Endothelial cell of umbilical vein (primary cell): Measurements from ENCODE around the gene AJM1. TPM values are rescaled to one million over a fixed set of nuclear protein-coding genes. Genes with fewer than 3 reads are reported as not detected.

Experiments
- BruUV-seq: library from RNA; stranded (reverse); fragments of 400-500 nt; replicated peaks from 2 replicates; lab custom pipeline; 2021; lab: Mats Ljungman, UMichigan
- CTCF ChIA-PET: fragments of 300-600, 350-600 bp; sonication (Branson Sonifier 250); formaldehyde crosslinking; loops from one replicate; lab custom pipeline; 2021; ENCODE audit warnings: antibody characterized with exemption, inconsistent platforms; lab: Charles Lee
- POLR2A ChIA-PET: fragments of 300-600, 350-600 bp; sonication (Branson Sonifier 250); formaldehyde crosslinking; loops from one replicate; lab custom pipeline; 2021; ENCODE audit warnings: antibody characterized with exemption, inconsistent platforms; lab: Charles Lee
- DNase-seq: peaks from one replicate; pipeline ENCODE4 v3.0.0-alpha.2; 2011; ENCODE audit warnings: low read depth, low spot score
- FAIRE-seq: peaks from 2 replicates; lab custom pipeline; 2011; peaks lifted over from hg19 to GRCh38; lab: Jason Lieb, UNC
- H2AFZ ChIP-seq: 2 replicates; pipeline ENCODE4 v1.6.0; 2012; ENCODE audit warnings: low read depth, low read length, control low read depth, inconsistent platforms
- H3K27ac ChIP-seq: 2 replicates; pipeline ENCODE4 v1.5.1; 2011; ENCODE audit warnings: low read depth, mild to moderate bottlenecking, control low read depth, low read length, moderate library complexity; ENCODE audit not compliant: insufficient read depth
- H3K27me3 ChIP-seq, 2 experiments: 2 replicates each; pipeline versions ENCODE4 v1.6.0 to v1.6.1; 2011; ENCODE audit warnings: low read length in 2 of 2, mixed read lengths in 1 of 2; ENCODE audit not compliant: control insufficient read depth in 2 of 2, insufficient read depth in 2 of 2
- H3K36me3 ChIP-seq, 2 experiments: 2 replicates in 1 of 2; 3 replicates in 1 of 2; pipeline ENCODE4 v1.5.1; 2011; ENCODE audit warnings: low read length in 2 of 2, mild to moderate bottlenecking in 1 of 2, moderate library complexity in 1 of 2; ENCODE audit not compliant: control insufficient read depth in 2 of 2, insufficient read depth in 2 of 2; ENCODE audit errors: extremely low read depth in 1 of 2
- H3K4me1 ChIP-seq: 3 replicates; pipeline ENCODE4 v1.5.1; 2011; ENCODE audit warnings: mild to moderate bottlenecking, low read length; ENCODE audit not compliant: control insufficient read depth, insufficient read depth; ENCODE audit errors: extremely low read depth
- H3K4me2 ChIP-seq: 2 replicates; pipeline ENCODE4 v1.6.1; 2011; ENCODE audit warnings: low read length, control low read depth, mixed read lengths; ENCODE audit not compliant: insufficient read depth
- H3K4me3 ChIP-seq, 3 experiments: fragments of 200-600 bp in 1 of 3; sonication (generic), shearing (Covaris generic) in 1 of 3; replicated peaks in 1 of 3; 2 replicates each; pipeline ENCODE4 v1.5.1; 2011 to 2016; ENCODE audit warnings: control low read depth in 3 of 3, low read length in 3 of 3, mild to moderate bottlenecking in 2 of 3, inconsistent platforms in 1 of 3, low read depth in 1 of 3, moderate library complexity in 1 of 3; ENCODE audit not compliant: insufficient read depth in 1 of 3
- H3K79me2 ChIP-seq: 2 replicates; pipeline ENCODE4 v1.6.0; 2012; ENCODE audit warnings: low read length, inconsistent platforms; ENCODE audit not compliant: control insufficient read depth, insufficient read depth
- H3K9ac ChIP-seq: replicated peaks from 2 replicates; pipeline ENCODE3; 2011; ENCODE audit warnings: low read length, control low read depth; ENCODE audit not compliant: insufficient read depth; ENCODE audit errors: extremely low read depth
- H3K9me1 ChIP-seq: replicated peaks from 3 replicates; pipeline ENCODE4 v1.6.0; 2011; ENCODE audit warnings: mild to moderate bottlenecking, low read length; ENCODE audit not compliant: control insufficient read depth, insufficient read depth; ENCODE audit errors: extremely low read depth
- H3K9me3 ChIP-seq: replicated peaks from 2 replicates; pipeline ENCODE4 v1.5.1; 2012; ENCODE audit warnings: low read length, inconsistent platforms; ENCODE audit not compliant: control insufficient read depth, insufficient read depth
- H4K20me1 ChIP-seq: replicated peaks from 2 replicates; pipeline ENCODE3; 2011; ENCODE audit warnings: mild to moderate bottlenecking, low read length; ENCODE audit not compliant: control insufficient read depth, insufficient read depth; ENCODE audit errors: extremely low read depth
- CTCF ChIP-seq, 2 donors: IDR thresholded peaks; 1 replicate in 1 of 2; 2 replicates in 1 of 2; pipeline ENCODE4 v1.5.1; 2011; ENCODE audit warnings: low read length in 2 of 2, mild to moderate bottlenecking in 2 of 2, moderate library complexity in 2 of 2, control low read depth in 1 of 2, inconsistent platforms in 1 of 2, low read depth in 1 of 2; ENCODE audit not compliant: insufficient read depth in 1 of 2; ENCODE audit errors: extremely low read depth in 1 of 2
- EZH2 ChIP-seq: IDR thresholded peaks from 2 replicates; pipeline ENCODE4 v1.6.1; 2012; ENCODE audit warnings: borderline replicate concordance, low read depth, mild to moderate bottlenecking, moderate library complexity, low read length, inconsistent platforms; ENCODE audit not compliant: severe bottlenecking
- FOS ChIP-seq: IDR thresholded peaks from 2 replicates; pipeline ENCODE4 v1.6.1; 2011; ENCODE audit warnings: mild to moderate bottlenecking, low read length, moderate library complexity, borderline replicate concordance; ENCODE audit not compliant: insufficient read depth
- GATA2 ChIP-seq: IDR thresholded peaks from 2 replicates; pipeline ENCODE4 v1.7.0; 2011; ENCODE audit warnings: low read depth, mild to moderate bottlenecking, moderate library complexity, mixed read lengths, low read length; ENCODE audit not compliant: insufficient read length, insufficient read depth
- JUN ChIP-seq: IDR thresholded peaks from 2 replicates; pipeline ENCODE4 v1.6.1; 2011; ENCODE audit warnings: borderline replicate concordance, low read depth; ENCODE audit not compliant: insufficient read length, insufficient read depth
- MAX ChIP-seq: IDR thresholded peaks from 2 replicates; pipeline ENCODE4 v1.6.1; 2011; ENCODE audit not compliant: insufficient read depth, insufficient read length
- MYC ChIP-seq: IDR thresholded peaks from one replicate; pipeline ENCODE4 v1.6.1; 2011; ENCODE audit warnings: mild to moderate bottlenecking, low read depth, low read length
- POLR2A ChIP-seq: IDR thresholded peaks from 2 replicates; pipeline ENCODE4 v1.6.1; 2012; ENCODE audit warnings: low read depth, mild to moderate bottlenecking, control low read depth, low read length
- POLR2AphosphoS5 ChIP-seq: IDR thresholded peaks from 2 replicates; pipeline ENCODE4 v1.6.1; 2012; ENCODE audit warnings: low read depth, mild to moderate bottlenecking, control low read depth, low read length, moderate library complexity; ENCODE audit not compliant: insufficient read depth
- dilution Hi-C: fragments of 300-500 bp; cut with MboI; formaldehyde crosslinking; loops from one replicate; pipeline ENCODE4 v1.15.0; 2019; ENCODE audit warnings: low sequenced_read_pairs; ENCODE audit not compliant: extremely low pct_ligation_motif_present
- intact Hi-C: fragments of 100-400 bp; cut with micrococcal nuclease; formaldehyde crosslinking; loops from one replicate; pipeline ENCODE4 v1.10.0; 2022
- polyA plus RNA-seq, 4 experiments: library from polyadenylated mRNA; depleted of rRNA in 3 of 4; stranded (reverse) in 3 of 4; unstranded in 1 of 4; fragments of >200 nt; gene quantifications; 2 replicates each; pipeline versions ENCODE4 v1.2.1 to v1.2.3, GENCODE V29; 2011 to 2012; ENCODE audit warnings: missing spikeins in 1 of 4
- total RNA-seq: library from RNA; stranded (reverse); gene quantifications from 2 replicates; pipeline ENCODE4 v1.2.3, GENCODE V29; 2021

Gene AJM1
- total and polyA plus RNA-seq, 2 donors (not counting 3 experiments of a cell fraction or from before 2014, with no cell fraction given) = 0.30 to 1.3 TPM

- intact Hi-C loops = no loop called here
Observed at GRCh38 chr9:136799079-136799853, 43.0 kb upstream of the AJM1 start.

More at GRCh38 chr9:136799079-136799853, 43.0 kb upstream of the AJM1 start:
- Histone ChIP-seq H3K36me3 (no peaks in the 10 kb centered on the region), H3K27me3 (peaks cover 29 to 32% of the 10 kb centered on the region in 2 experiments), H3K27ac (no peak overlapping the region), H3K4me3 (no peak overlapping the region), H3K9me1 (no peaks in the 10 kb centered on the region), H3K4me1 (no peaks in the 10 kb centered on the region), H3K79me2 (no peaks in the 10 kb centered on the region), H3K9ac (no peak overlapping the region), H2AFZ (no peak overlapping the region), H3K9me3 (no peaks in the 10 kb centered on the region), H3K4me2 (no peak overlapping the region), H4K20me1 (no peaks in the 10 kb centered on the region)
- no peak for FAIRE-seq
- POLR2A ChIA-PET = no interaction called here
- CTCF ChIA-PET = interaction anchor here (1.5 kb wide), 1 partner anchor 230 kb away, joined by 5 read pairs; no protein-coding TSS in a partner anchor
- BruUV-seq = no TSS peak
- dilution Hi-C loops = no loop called here
- DNase-seq = no peak
- TF ChIP-seq MYC (no peak), MAX (no peak), POLR2AphosphoS5 (no peak), EZH2 (no peak), JUN (no peak), FOS (no peak), CTCF (IDR thresholded peaks at IDR 0.05; ENCODE audit: extremely low read depth in 1 of 2, insufficient read depth in 1 of 2, low read depth in 1 of 2, low read length in 2 of 2) (no peak), GATA2 (no peak), POLR2A (no peak)
